Measurements from ENCODE around the gene BCOR.

Gene BCOR

GRCh38 chrX:40021647-40022046 is 76.1 kb downstream of the BCOR start:
- no peak for DNase-seq (ENCODE audit: low read depth, low spot score)

- DNase-seq (ENCODE audit: low read depth, low spot score) = no peak
Measured at GRCh38 chrX:40019541-40019940, 78.2 kb downstream of the BCOR start.

GRCh38 chrX:40018041-40018440 is 79.7 kb downstream of the BCOR start:
- no peak for DNase-seq (ENCODE audit: low read depth, low spot score)

- no peak for DNase-seq (ENCODE audit: low read depth, low spot score)
Measured at GRCh38 chrX:40016749-40017148, 81.0 kb downstream of the BCOR start.

GRCh38 chrX:40015693-40016092 is 82.1 kb downstream of the BCOR start:
- DNase-seq (ENCODE audit: low read depth, low spot score) = no peak

GRCh38 chrX:40013266-40014195 is 84.2 kb downstream of the BCOR start:
- DNase-seq (ENCODE audit: low read depth, low spot score) = no peak

GRCh38 chrX:40012868-40013265 is 84.9 kb downstream of the BCOR start:
- no peak for DNase-seq (ENCODE audit: low read depth, low spot score)

GRCh38 chrX:40012039-40012867 is 85.5 kb downstream of the BCOR start:
- DNase-seq (ENCODE audit: low read depth, low spot score) = no peak

- no peak for DNase-seq (ENCODE audit: low read depth, low spot score)
Measured at GRCh38 chrX:40011322-40012038, 86.3 kb downstream of the BCOR start.

GRCh38 chrX:40010550-40011321 is 87.0 kb downstream of the BCOR start:
- DNase-seq (ENCODE audit: low read depth, low spot score) = no peak

- DNase-seq (ENCODE audit: low read depth, low spot score) = no peak
Measured at GRCh38 chrX:40009890-40010289, 87.9 kb downstream of the BCOR start.

GRCh38 chrX:40009462-40009851 is 88.3 kb downstream of the BCOR start:
- DNase-seq (ENCODE audit: low read depth, low spot score) = no peak

GRCh38 chrX:40008791-40009461 is 88.8 kb downstream of the BCOR start:
- no peak for DNase-seq (ENCODE audit: low read depth, low spot score)

- DNase-seq (ENCODE audit: low read depth, low spot score) = no peak
Measured at GRCh38 chrX:40007756-40008705, 89.7 kb downstream of the BCOR start.

GRCh38 chrX:40007131-40007755 is 90.5 kb downstream of the BCOR start:
- no peak for DNase-seq (ENCODE audit: low read depth, low spot score)

GRCh38 chrX:40006106-40007017 is 91.4 kb downstream of the BCOR start:
- no peak for DNase-seq (ENCODE audit: low read depth, low spot score)

- DNase-seq (ENCODE audit: low read depth, low spot score) = no peak
Measured at GRCh38 chrX:40005292-40006011, 92.3 kb downstream of the BCOR start.

All from brain pericyte (primary cell).